ENCODE data around the gene RAD52.

RAD52 gene

DNA sequence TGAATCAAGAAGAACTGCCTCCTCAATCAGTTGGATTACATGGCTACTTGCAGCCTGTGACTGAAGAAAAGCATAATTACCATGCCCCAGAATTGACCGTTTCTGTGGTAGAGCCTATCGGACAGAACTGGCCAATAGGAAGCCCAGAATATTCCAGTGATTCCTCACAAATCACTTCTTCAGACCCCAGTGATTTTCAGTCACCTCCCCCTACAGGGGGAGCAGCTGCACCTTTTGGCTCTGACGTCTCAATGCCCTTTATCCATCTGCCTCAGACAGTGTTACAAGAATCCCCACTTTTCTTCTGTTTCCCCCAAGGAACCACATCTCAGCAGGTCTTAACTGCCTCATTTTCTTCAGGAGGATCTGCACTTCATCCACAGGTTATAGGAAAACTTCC is 80.8 kb downstream of the RAD52 start:
- DNase-seq (ENCODE audit: low read depth in 2 of 2), result no peak

DNA sequence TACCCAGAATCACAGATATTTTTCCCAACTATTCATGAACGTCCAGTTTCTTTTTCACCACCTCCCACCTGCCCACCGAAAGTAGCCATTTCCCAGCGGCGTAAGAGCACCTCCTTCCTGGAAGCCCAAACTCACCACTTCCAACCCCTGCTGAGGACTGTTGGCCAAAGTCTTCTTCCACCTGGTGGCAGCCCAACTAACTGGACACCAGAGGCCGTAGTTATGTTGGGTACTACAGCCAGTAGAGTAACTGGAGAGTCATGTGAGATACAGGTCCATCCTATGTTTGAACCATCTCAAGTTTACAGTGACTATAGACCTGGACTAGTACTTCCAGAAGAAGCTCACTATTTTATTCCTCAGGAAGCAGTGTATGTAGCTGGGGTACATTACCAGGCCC is 81.6 kb downstream of the RAD52 start:
- DNase-seq (ENCODE audit: low read depth in 2 of 2), result no peak

DNA sequence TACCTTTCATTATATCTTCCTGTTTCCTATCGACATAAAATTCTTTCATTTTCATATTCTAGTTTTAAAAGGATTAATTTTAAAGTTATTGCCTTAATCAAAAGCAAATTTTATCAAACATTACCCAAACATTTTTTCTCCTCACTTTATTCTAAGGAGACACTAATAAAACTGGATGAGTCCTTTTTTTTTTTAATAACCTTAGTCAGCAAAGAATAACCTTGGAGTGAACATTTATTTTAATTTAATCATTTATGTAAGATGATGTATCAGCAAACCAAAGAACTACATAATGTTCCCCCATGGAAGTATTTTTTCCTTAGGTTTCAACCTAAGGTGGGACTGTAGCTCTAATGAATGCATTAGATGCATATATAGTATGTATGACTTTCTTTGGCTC is 83.9 kb downstream of the RAD52 start:
- no peak for DNase-seq (ENCODE audit: low read depth in 2 of 2)

DNA sequence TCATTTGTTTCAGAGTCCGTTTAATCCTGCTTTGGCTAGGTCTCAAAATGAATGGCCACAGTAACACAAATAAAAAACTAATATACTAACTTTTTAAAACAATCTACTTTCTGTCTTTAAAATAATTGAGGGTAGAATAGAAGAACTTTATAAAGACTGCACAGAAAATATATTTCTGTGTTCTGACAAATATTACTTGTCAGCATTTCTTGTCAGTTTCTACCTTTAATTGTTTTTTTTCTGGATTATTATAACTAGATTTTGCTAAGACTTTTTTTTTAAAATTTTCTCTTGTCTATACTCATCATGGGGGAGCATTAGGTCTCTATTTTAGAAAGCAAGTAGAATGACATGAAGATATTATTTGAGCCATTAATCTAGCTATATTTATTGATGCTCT is 86.2 kb downstream of the RAD52 start:
- no peak for DNase-seq (ENCODE audit: low read depth in 2 of 2)

GRCh38 chr12:862303-862911 is 87.1 kb downstream of the RAD52 start:
- no peak for DNase-seq (ENCODE audit: low read depth in 2 of 2)

Data from stimulated activated CD8-positive, alpha-beta memory T cell treated with anti-CD3 and anti-CD28 coated beads, Interleukin-2, amount 100 ng/mL, for 1 hour (primary cell).